H1 (cell line): ENCODE measurements around the gene SAMMSON.

Experiments
- CHD1 ChIP-seq: IDR thresholded peaks from 2 replicates; pipeline ENCODE4 v1.6.1; 2012; ENCODE audit warnings: low read depth, low read length, improper control_type of control experiment
- EGR1 ChIP-seq: IDR thresholded peaks from 2 replicates; pipeline ENCODE4 v1.6.1; 2011; ENCODE audit warnings: low read depth, low read length, borderline replicate concordance
- EZH2 ChIP-seq: fragments of 200-600 bp; sonication (generic); IDR thresholded peaks from 2 replicates; pipeline ENCODE4 v1.7.1; 2012; ENCODE audit warnings: low read depth, mild to moderate bottlenecking, moderate library complexity, low read length, inconsistent platforms; ENCODE audit not compliant: severe bottlenecking
- MAFK ChIP-seq: IDR thresholded peaks from 2 replicates; pipeline ENCODE4 v1.6.1; 2012; ENCODE audit warnings: low read depth, mild to moderate bottlenecking, improper control_type of control experiment, low read length
- POLR2A ChIP-seq, 2 experiments: IDR thresholded peaks; 1 replicate in 1 of 2; 2 replicates in 1 of 2; pipeline ENCODE4 v1.6.1; 2011; ENCODE audit warnings: low read depth in 2 of 2, low read length in 2 of 2, mild to moderate bottlenecking in 2 of 2; ENCODE audit errors: control extremely low read depth in 1 of 2
- TAF1 ChIP-seq: IDR thresholded peaks from 2 replicates; pipeline ENCODE4 v1.6.1; 2011; ENCODE audit warnings: mild to moderate bottlenecking, low read depth, low read length
- YY1 ChIP-seq: IDR thresholded peaks from 2 replicates; pipeline ENCODE4 v1.6.1; 2011; ENCODE audit warnings: low read depth, mild to moderate bottlenecking, low read length
- TF ChIP-seq, protein P1 (sequence below), 3 experiments: IDR thresholded peaks; 1 replicate in 2 of 3; 2 replicates in 1 of 3; pipeline versions ENCODE4 v1.5.1 to v1.6.1; 2011; ENCODE audit warnings: low read length in 3 of 3, mild to moderate bottlenecking in 3 of 3, inconsistent platforms in 2 of 3, low read depth in 1 of 3, moderate library complexity in 1 of 3; ENCODE audit not compliant: insufficient read depth in 1 of 3; ENCODE audit errors: control extremely low read depth in 1 of 3

DNA sequence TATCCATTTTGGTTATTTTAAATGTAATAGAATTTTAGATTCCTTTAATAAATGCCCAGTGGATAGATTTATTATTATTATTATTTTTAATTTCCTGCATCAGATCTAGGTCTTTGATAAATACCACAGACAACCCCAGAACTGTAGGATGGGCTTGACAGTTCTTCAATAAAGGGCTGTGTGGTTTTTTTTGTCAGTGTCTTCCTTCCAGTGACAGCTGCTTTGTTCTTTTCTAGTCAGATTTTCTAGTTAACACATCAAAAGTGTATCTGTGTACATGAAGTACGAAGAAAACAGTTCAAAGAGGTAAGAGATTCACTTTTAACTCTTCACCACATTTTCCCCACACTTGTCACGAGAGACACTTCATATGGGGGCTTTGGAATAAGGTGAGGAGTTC is 120.3 kb downstream of the SAMMSON start:
- TF ChIP-seq MAFK (no peak), POLR2A (IDR thresholded peaks at IDR 0.05; ENCODE audit: control extremely low read depth in 1 of 2, low read depth in 2 of 2, low read length in 2 of 2) (no peak), EGR1 (no peak), YY1 (no peak), TAF1 (no peak), CHD1 (no peak), EZH2 (no peak)
- TF ChIP-seq, protein P1, sequence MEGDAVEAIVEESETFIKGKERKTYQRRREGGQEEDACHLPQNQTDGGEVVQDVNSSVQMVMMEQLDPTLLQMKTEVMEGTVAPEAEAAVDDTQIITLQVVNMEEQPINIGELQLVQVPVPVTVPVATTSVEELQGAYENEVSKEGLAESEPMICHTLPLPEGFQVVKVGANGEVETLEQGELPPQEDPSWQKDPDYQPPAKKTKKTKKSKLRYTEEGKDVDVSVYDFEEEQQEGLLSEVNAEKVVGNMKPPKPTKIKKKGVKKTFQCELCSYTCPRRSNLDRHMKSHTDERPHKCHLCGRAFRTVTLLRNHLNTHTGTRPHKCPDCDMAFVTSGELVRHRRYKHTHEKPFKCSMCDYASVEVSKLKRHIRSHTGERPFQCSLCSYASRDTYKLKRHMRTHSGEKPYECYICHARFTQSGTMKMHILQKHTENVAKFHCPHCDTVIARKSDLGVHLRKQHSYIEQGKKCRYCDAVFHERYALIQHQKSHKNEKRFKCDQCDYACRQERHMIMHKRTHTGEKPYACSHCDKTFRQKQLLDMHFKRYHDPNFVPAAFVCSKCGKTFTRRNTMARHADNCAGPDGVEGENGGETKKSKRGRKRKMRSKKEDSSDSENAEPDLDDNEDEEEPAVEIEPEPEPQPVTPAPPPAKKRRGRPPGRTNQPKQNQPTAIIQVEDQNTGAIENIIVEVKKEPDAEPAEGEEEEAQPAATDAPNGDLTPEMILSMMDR (IDR thresholded peaks at IDR 0.05; ENCODE audit: control extremely low read depth in 1 of 3, insufficient read depth in 1 of 3, low read depth in 1 of 3, low read length in 3 of 3) = no peak
